GM19023 (cell line): ENCODE results near the gene TMEM132C.

ENCODE experiments used
- ATAC-seq: cut with Tn5 transposase; IDR thresholded peaks from one replicate; pipeline ENCODE4 v1.9.1; 2021; ENCODE audit warnings: mild to moderate bottlenecking, moderate library complexity; ENCODE audit not compliant: unreplicated experiment

The TMEM132C gene

GRCh38 chr12:128286970-128287369 is 20.0 kb downstream of the TMEM132C start:
- no peak for ATAC-seq

GRCh38 chr12:128288357-128288756 is 21.4 kb downstream of the TMEM132C start:
- no peak for ATAC-seq

- no peak for ATAC-seq
These were observed 21.9 kb downstream of the TMEM132C start for GRCh38 chr12:128288896-128289295.

GRCh38 chr12:128290938-128291337 is 24.0 kb downstream of the TMEM132C start:
- no peak for ATAC-seq

GRCh38 chr12:128298091-128298748 is 31.2 kb downstream of the TMEM132C start:
- ATAC-seq, result no peak

GRCh38 chr12:128305336-128305892 is 38.4 kb downstream of the TMEM132C start:
- ATAC-seq, result no peak

- ATAC-seq, result no peak
These were observed 40.8 kb downstream of the TMEM132C start for GRCh38 chr12:128307791-128308190.

GRCh38 chr12:128312661-128313060 is 45.7 kb downstream of the TMEM132C start:
- ATAC-seq, result no peak

- ATAC-seq, result no peak
These were observed 47.0 kb downstream of the TMEM132C start for GRCh38 chr12:128313931-128314330.

- ATAC-seq, result no peak
These were observed 47.6 kb downstream of the TMEM132C start for GRCh38 chr12:128314611-128315010.

GRCh38 chr12:128316078-128316477 is 49.1 kb downstream of the TMEM132C start:
- no peak for ATAC-seq

- no peak for ATAC-seq
These were observed 50.1 kb downstream of the TMEM132C start for GRCh38 chr12:128316973-128317526.

- no peak for ATAC-seq
These were observed 51.4 kb downstream of the TMEM132C start for GRCh38 chr12:128318341-128318740.

GRCh38 chr12:128318946-128319345 is 52.0 kb downstream of the TMEM132C start:
- no peak for ATAC-seq

GRCh38 chr12:128322341-128322740 is 55.4 kb downstream of the TMEM132C start:
- ATAC-seq, result no peak

- ATAC-seq, result no peak
These were observed 56.4 kb downstream of the TMEM132C start for GRCh38 chr12:128323145-128323920.

GRCh38 chr12:128325646-128326045 is 58.7 kb downstream of the TMEM132C start:
- no peak for ATAC-seq

GRCh38 chr12:128326406-128326805 is 59.4 kb downstream of the TMEM132C start:
- no peak for ATAC-seq

GRCh38 chr12:128328961-128329360 is 62.0 kb downstream of the TMEM132C start:
- ATAC-seq, result no peak

- ATAC-seq, result no peak
These were observed 69.5 kb downstream of the TMEM132C start for GRCh38 chr12:128336204-128337070.

- no peak for ATAC-seq
These were observed 70.0 kb downstream of the TMEM132C start for GRCh38 chr12:128337071-128337345.
